IMR-90 (cell line): ENCODE results near the gene SNTG2. TPM values are rescaled to one million over a fixed set of nuclear protein-coding genes. Genes with fewer than 3 reads are reported as not detected.
"Not testable (repeated sequence)": the region's sequence is repeated elsewhere in the genome, so short reads cannot be mapped to it uniquely, and the experiment has no call there.

ENCODE experiments used
- ATAC-seq: fragments of 200-7000 bp; cut with Tn5 transposase; 2 replicates; pipeline ENCODE4 v1.9.1; 2020; ENCODE audit warnings: low read depth, mild to moderate bottlenecking, moderate library complexity
- BruUV-seq: library from RNA; stranded (reverse); fragments of 400-500 nt; replicated peaks from 2 replicates; lab custom pipeline; 2021; lab: Mats Ljungman, UMichigan
- CTCF ChIA-PET: fragments of 300-600 bp; formaldehyde crosslinking; extraction: SDS; loops from one replicate; lab custom pipeline; 2021; ENCODE audit warnings: antibody characterized with exemption; lab: Yijun Ruan, JAX
- POLR2A ChIA-PET: fragments of 300-600 bp; sonication (Branson Sonifier 250); formaldehyde crosslinking; loops from one replicate; lab custom pipeline; 2022; ENCODE audit warnings: antibody characterized with exemption; ENCODE audit not compliant: unreplicated experiment; lab: Charles Lee
- DNase-seq: peaks from one replicate; pipeline ENCODE4 v3.0.0; 2013
- H2AFZ ChIP-seq: replicated peaks from 2 replicates; pipeline ENCODE3; 2013; ENCODE audit warnings: low read length, mild to moderate bottlenecking; ENCODE audit not compliant: poor library complexity
- H2AK5ac ChIP-seq: 2 replicates; pipeline ENCODE4 v1.6.1; 2013; ENCODE audit warnings: low read depth, low read length, inconsistent platforms
- H2AK9ac ChIP-seq: replicated peaks from 2 replicates; pipeline ENCODE3; 2013; ENCODE audit warnings: mild to moderate bottlenecking, low read depth, low read length, moderate library complexity; ENCODE audit not compliant: poor library complexity
- H2BK120ac ChIP-seq: 2 replicates; pipeline ENCODE4 v1.6.1; 2013; ENCODE audit warnings: low read depth, low read length, inconsistent platforms
- H2BK15ac ChIP-seq: 3 replicates; pipeline ENCODE4 v1.6.1; 2013; ENCODE audit warnings: low read depth, low read length, inconsistent platforms
- H2BK20ac ChIP-seq: 2 replicates; pipeline ENCODE4 v1.6.1; 2013; ENCODE audit warnings: low read depth, mild to moderate bottlenecking, inconsistent platforms, low read length, moderate library complexity
- H2BK5ac ChIP-seq: 2 replicates; pipeline ENCODE4 v1.6.1; 2013; ENCODE audit warnings: mild to moderate bottlenecking, low read depth, low read length, inconsistent platforms; ENCODE audit not compliant: poor library complexity, severe bottlenecking
- H3K14ac ChIP-seq: replicated peaks from 2 replicates; pipeline ENCODE4 v1.6.1; 2013; ENCODE audit warnings: low read depth, low read length, inconsistent platforms
- H3K18ac ChIP-seq: 2 replicates; pipeline ENCODE4 v1.6.1; 2013; ENCODE audit warnings: low read depth, low read length, control low read depth
- H3K23ac ChIP-seq: 2 replicates; pipeline ENCODE4 v1.6.1; 2013; ENCODE audit warnings: low read depth, low read length, inconsistent platforms
- H3K27ac ChIP-seq: 2 replicates; pipeline ENCODE4 v1.5.1; 2013; ENCODE audit warnings: mild to moderate bottlenecking, control low read depth, low read length; ENCODE audit not compliant: insufficient read depth
- H3K27me3 ChIP-seq: 2 replicates; pipeline ENCODE4 v1.6.1; 2013; ENCODE audit warnings: low read length; ENCODE audit not compliant: control insufficient read depth, insufficient read depth
- H3K36me3 ChIP-seq: 2 replicates; pipeline ENCODE4 v1.6.1; 2013; ENCODE audit warnings: low read length, mixed read lengths; ENCODE audit not compliant: control insufficient read depth, insufficient read depth
- H3K4ac ChIP-seq: 2 replicates; pipeline ENCODE4 v1.6.1; 2013; ENCODE audit warnings: low read depth, low read length, inconsistent platforms
- H3K4me1 ChIP-seq: 2 replicates; pipeline ENCODE4 v1.6.1; 2013; ENCODE audit warnings: low read length, mixed read lengths; ENCODE audit not compliant: control insufficient read depth, insufficient read depth
- H3K4me2 ChIP-seq: 2 replicates; pipeline ENCODE4 v1.6.1; 2013; ENCODE audit warnings: low read depth, mild to moderate bottlenecking, control low read depth, low read length, moderate library complexity
- H3K4me3 ChIP-seq: 2 replicates; pipeline ENCODE4 v1.5.1; 2013; ENCODE audit warnings: low read depth, mild to moderate bottlenecking, control low read depth, low read length, moderate library complexity; ENCODE audit not compliant: insufficient read depth
- H3K56ac ChIP-seq: 2 replicates; pipeline ENCODE4 v1.6.1; 2013; ENCODE audit warnings: low read length, inconsistent platforms; ENCODE audit not compliant: insufficient read depth; ENCODE audit errors: extremely low read depth
- H3K79me1 ChIP-seq, 2 experiments: 2 replicates each; pipeline ENCODE4 v1.6.1; 2013; ENCODE audit warnings: low read length in 2 of 2, inconsistent platforms in 1 of 2, low read depth in 1 of 2
- H3K9ac ChIP-seq: 2 replicates; pipeline ENCODE4 v1.6.1; 2013; ENCODE audit warnings: low read depth, low read length, control low read depth
- H3K9me1 ChIP-seq: 2 replicates; pipeline ENCODE4 v1.6.1; 2013; ENCODE audit warnings: low read length, inconsistent platforms; ENCODE audit not compliant: insufficient read depth
- H3K9me3 ChIP-seq: 2 replicates; pipeline ENCODE4 v1.6.1; 2013; ENCODE audit warnings: low read length; ENCODE audit not compliant: control insufficient read depth, insufficient read depth
- H4K20me1 ChIP-seq: 2 replicates; pipeline ENCODE4 v1.6.1; 2013; ENCODE audit warnings: low read length, inconsistent platforms; ENCODE audit not compliant: insufficient read depth
- H4K5ac ChIP-seq: 2 replicates; pipeline ENCODE4 v1.6.1; 2013; ENCODE audit warnings: mild to moderate bottlenecking, low read depth, low read length, control low read depth
- H4K8ac ChIP-seq, 2 experiments: 2 replicates each; pipeline ENCODE4 v1.6.1; 2013; ENCODE audit warnings: low read depth in 2 of 2, low read length in 2 of 2, control low read depth in 1 of 2, inconsistent platforms in 1 of 2
- H4K91ac ChIP-seq: 2 replicates; pipeline ENCODE4 v1.6.1; 2013; ENCODE audit warnings: low read depth, low read length, inconsistent platforms; ENCODE audit not compliant: insufficient read depth
- NFE2L2 ChIP-seq: fragments of 150-350 bp; IDR thresholded peaks from 2 replicates; pipeline ENCODE4 v1.6.1; 2016; ENCODE audit warnings: low read depth, mild to moderate bottlenecking, low read length
- WGBS, 2 experiments: methylation state at CpG; one replicate each; pipeline versions ENCODE4 v1.1.5 to v1.1.7; 2013; ENCODE audit warnings: missing lambda C conversion rate in 2 of 2; ENCODE audit not compliant: insufficient read length in 1 of 2; ENCODE audit errors: extremely low coverage in 2 of 2; 5-methylcytosine and 5-hydroxymethylcytosine counted together
- dilution Hi-C: fragments of 300-500 bp; cut with HindIII; formaldehyde crosslinking; loops from one replicate; pipeline ENCODE4 v1.14.3; 2018; ENCODE audit warnings: low sequenced_read_pairs; ENCODE audit not compliant: unreplicated experiment
- in situ Hi-C: fragments of 300-500 bp; cut with MboI; formaldehyde crosslinking; loops from 3 replicates; pipeline ENCODE4 v1.14.3; 2019; ENCODE audit warnings: low sequenced_read_pairs, inconsistent platforms, mixed read lengths
- intact Hi-C: fragments of 100-400 bp; cut with micrococcal nuclease; formaldehyde crosslinking; loops from 2 replicates; pipeline ENCODE4 v1.10.0; 2022
- polyA plus RNA-seq, 3 experiments: library from polyadenylated mRNA; depleted of rRNA; stranded (reverse); fragments of >200 nt; gene quantifications; 2 replicates each; pipeline ENCODE4 v1.2.3, GENCODE V29; 2012; ENCODE audit warnings: low replicate concordance in 1 of 3
- total RNA-seq: library from RNA; depleted of rRNA; stranded (reverse); fragments of >200 nt; gene quantifications from 2 replicates; pipeline ENCODE4 v1.2.3, GENCODE V29; 2012
- TF ChIP-seq, protein P1 (sequence below): conservative IDR thresholded peaks from 2 replicates; pipeline ENCODE4 v1.5.1; 2012; ENCODE audit warnings: mild to moderate bottlenecking, low read depth, low read length, improper control_type of control experiment

Gene SNTG2
- total and polyA plus RNA-seq, 2 of the 4 experiments (the other 2 are of a cell fraction) = under 0.01 to 0.17 TPM

DNA sequence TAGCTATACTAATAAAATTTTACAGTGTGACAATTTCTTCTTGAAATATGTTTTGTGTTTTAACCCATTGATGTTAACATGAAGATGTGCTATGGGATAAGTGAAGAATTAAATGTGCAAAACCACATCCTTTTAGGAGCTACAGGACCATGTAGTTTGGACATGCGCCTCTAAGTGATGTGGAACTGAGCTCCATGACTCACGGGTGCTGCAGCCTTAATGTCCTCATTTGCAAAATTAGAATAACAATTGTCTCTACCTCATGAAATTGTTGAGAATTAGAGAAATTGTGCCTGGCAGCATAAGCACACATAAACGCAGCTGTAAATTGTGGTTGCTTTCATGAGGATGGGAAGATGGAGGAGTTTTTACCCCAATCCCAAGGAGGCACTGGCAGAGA, 431.0 kb downstream of the SNTG2 start:
- no peak overlapping the region for H3K18ac ChIP-seq
- H2BK120ac ChIP-seq = no peak overlapping the region
- H4K91ac ChIP-seq = no peak overlapping the region
- H3K27me3 ChIP-seq = no peaks in the 10 kb centered on the region
- H2AFZ ChIP-seq = no peak overlapping the region
- BruUV-seq = no TSS peak
- H4K20me1 ChIP-seq = no peaks in the 10 kb centered on the region
- ChIA-PET CTCF (no interaction called here), POLR2A (no interaction called here)
- H3K4ac ChIP-seq = no peak overlapping the region
- DNase-seq (no peak), ATAC-seq (no peak)
- H2BK20ac ChIP-seq = no peak overlapping the region
- no peak overlapping the region for H2BK5ac ChIP-seq
- no CpG with 5 or more reads among the region's 3 CpGs for WGBS, 2 experiments
- no peaks in the 10 kb centered on the region for H3K36me3 ChIP-seq
- no peak overlapping the region for H3K4me2 ChIP-seq
- TF ChIP-seq NFE2L2 = no peak
- TF ChIP-seq, protein P1, sequence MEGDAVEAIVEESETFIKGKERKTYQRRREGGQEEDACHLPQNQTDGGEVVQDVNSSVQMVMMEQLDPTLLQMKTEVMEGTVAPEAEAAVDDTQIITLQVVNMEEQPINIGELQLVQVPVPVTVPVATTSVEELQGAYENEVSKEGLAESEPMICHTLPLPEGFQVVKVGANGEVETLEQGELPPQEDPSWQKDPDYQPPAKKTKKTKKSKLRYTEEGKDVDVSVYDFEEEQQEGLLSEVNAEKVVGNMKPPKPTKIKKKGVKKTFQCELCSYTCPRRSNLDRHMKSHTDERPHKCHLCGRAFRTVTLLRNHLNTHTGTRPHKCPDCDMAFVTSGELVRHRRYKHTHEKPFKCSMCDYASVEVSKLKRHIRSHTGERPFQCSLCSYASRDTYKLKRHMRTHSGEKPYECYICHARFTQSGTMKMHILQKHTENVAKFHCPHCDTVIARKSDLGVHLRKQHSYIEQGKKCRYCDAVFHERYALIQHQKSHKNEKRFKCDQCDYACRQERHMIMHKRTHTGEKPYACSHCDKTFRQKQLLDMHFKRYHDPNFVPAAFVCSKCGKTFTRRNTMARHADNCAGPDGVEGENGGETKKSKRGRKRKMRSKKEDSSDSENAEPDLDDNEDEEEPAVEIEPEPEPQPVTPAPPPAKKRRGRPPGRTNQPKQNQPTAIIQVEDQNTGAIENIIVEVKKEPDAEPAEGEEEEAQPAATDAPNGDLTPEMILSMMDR = no peak
- H3K9me3 ChIP-seq = peaks cover 17% of the 10 kb centered on the region
- dilution Hi-C loops = no loop called here
- no peaks in the 10 kb centered on the region for H3K79me1 ChIP-seq
- H3K4me1 ChIP-seq = no peaks in the 10 kb centered on the region
- no peak overlapping the region for H3K9ac ChIP-seq
- intact Hi-C loops = no loop called here
- H3K56ac ChIP-seq = no peak overlapping the region
- no peak overlapping the region for H3K23ac ChIP-seq
- in situ Hi-C loops = no loop called here
- no peak overlapping the region for H4K5ac ChIP-seq
- no peak overlapping the region for H2AK5ac ChIP-seq
- no peak overlapping the region for H3K27ac ChIP-seq
- H2AK9ac ChIP-seq = no peak overlapping the region
- no peak overlapping the region for H4K8ac ChIP-seq
- no peaks in the 10 kb centered on the region for H3K9me1 ChIP-seq
- no peak overlapping the region for H3K4me3 ChIP-seq
- no peak overlapping the region for H2BK15ac ChIP-seq
- no peak overlapping the region for H3K14ac ChIP-seq

DNA sequence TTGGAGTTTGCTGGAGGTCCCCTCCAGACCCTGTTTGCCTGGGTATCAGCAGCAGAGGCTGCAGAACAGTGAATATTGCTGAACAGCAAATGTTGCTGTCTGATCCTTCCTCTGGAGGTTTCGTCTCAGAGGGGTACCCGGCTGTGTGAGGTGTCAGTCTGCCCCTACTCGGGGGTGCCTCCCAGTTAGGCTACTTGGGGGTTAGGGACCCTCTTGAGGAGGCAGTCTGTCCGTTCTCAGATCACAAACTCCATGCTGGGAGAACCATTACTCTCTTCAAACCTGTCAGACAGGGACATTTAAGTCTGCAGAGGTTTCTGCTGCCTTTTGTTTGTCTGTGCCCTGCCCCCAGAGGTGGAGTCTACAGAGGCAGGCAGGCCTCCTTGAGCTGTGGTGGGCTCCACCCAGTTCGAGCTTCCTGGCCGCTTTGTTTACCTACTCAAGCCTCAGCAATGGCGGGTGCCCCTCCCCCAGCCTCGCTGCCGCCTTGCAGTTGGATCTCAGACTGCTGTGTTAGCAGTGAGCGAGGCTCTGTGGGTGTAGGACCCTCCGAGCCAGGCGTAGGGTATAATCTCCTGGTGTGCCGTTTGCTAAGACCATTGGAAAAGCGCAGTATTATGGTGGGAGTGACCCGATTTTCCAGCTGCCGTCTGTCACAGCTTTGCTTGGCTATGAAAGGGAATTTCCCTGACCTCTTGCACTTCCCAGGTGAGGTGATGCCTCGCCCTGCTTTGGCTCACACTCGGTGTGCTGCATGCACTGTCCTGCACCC, 437.5 kb downstream of the SNTG2 start:
- dilution Hi-C loops, H2BK5ac ChIP-seq, H3K4ac ChIP-seq, H3K4me1 ChIP-seq, H4K5ac ChIP-seq, H3K4me2 ChIP-seq, H3K27ac ChIP-seq, H3K9me3 ChIP-seq, H3K56ac ChIP-seq, H2AFZ ChIP-seq, DNase-seq, H3K18ac ChIP-seq, H2BK15ac ChIP-seq, H3K4me3 ChIP-seq, ATAC-seq, POLR2A ChIA-PET, BruUV-seq, H3K79me1 ChIP-seq, H2BK20ac ChIP-seq, H4K20me1 ChIP-seq, H3K14ac ChIP-seq, H3K27me3 ChIP-seq, H3K9me1 ChIP-seq, H3K23ac ChIP-seq, H2BK120ac ChIP-seq, H3K9ac ChIP-seq, CTCF ChIA-PET, H3K36me3 ChIP-seq, H2AK5ac ChIP-seq, H4K91ac ChIP-seq, in situ Hi-C loops, intact Hi-C loops, H4K8ac ChIP-seq, H2AK9ac ChIP-seq: not testable (repeated sequence)
- whole genome bisulfite sequencing, 2 experiments = 32% methylated on average over 5 of the region's 18 CpGs; no CpG with 5 or more reads in 1 of the 2 experiments
